GM18502 (cell line): ENCODE results near the gene THNSL1.
"Not testable (repeated sequence)": the region's sequence is repeated elsewhere in the genome, so short reads cannot be mapped to it uniquely, and the experiment has no call there.

Source experiments
- ATAC-seq: cut with Tn5 transposase; IDR thresholded peaks from one replicate; pipeline ENCODE4 v1.9.1; 2021; ENCODE audit warnings: mild to moderate bottlenecking; ENCODE audit not compliant: unreplicated experiment, poor library complexity

THNSL1 gene, protein sequence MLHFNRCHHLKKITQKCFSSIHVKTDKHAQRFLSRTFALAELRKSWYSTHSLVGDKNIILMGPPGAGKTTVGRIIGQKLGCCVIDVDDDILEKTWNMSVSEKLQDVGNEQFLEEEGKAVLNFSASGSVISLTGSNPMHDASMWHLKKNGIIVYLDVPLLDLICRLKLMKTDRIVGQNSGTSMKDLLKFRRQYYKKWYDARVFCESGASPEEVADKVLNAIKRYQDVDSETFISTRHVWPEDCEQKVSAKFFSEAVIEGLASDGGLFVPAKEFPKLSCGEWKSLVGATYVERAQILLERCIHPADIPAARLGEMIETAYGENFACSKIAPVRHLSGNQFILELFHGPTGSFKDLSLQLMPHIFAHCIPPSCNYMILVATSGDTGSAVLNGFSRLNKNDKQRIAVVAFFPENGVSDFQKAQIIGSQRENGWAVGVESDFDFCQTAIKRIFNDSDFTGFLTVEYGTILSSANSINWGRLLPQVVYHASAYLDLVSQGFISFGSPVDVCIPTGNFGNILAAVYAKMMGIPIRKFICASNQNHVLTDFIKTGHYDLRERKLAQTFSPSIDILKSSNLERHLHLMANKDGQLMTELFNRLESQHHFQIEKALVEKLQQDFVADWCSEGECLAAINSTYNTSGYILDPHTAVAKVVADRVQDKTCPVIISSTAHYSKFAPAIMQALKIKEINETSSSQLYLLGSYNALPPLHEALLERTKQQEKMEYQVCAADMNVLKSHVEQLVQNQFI

DNA sequence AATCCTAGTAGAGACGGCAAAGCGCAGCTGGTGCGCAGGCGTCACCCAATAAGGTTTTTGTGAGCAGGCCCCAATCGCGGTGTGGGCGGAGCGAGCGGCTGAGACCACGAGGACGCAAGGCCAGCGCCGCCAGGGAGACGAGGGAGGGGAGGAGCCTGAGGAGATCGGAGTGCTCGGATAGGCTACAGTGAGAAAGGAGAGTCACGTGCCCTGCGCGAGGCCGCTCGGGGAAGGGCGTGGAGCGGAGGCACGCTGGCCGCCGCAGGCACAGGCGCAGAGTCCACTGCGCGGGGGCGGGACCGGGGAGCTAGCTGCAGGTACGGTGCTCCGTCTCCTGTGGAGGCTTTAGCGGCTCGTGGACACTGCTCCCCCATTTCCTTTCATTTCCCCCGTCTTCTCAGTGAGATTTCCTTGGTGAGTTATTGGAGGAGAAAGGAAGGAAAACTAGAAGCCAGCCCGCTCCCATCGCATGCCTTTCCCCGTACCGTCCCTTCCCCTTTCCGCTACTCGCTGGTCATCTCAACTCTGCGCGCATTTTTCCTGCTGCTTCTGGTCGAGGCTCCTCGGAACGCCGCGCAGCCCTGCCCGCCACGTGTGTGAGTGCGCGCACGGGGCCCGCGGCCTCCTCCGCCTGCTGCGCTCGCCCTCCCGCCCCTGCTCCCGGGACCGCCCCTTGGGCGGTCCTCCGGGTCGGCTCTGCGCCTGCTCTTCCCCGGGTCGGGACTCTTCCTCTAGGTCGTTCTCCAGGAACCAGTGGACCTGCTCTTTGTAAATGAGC, at the start of gene THNSL1:
TSS of gene THNSL1 (plus strand) at position 237 of the 778 bp plus-strand sequence. CDS start 6,612 bp downstream, outside the sequence.
- ATAC-seq = peak; percentile 98

DNA sequence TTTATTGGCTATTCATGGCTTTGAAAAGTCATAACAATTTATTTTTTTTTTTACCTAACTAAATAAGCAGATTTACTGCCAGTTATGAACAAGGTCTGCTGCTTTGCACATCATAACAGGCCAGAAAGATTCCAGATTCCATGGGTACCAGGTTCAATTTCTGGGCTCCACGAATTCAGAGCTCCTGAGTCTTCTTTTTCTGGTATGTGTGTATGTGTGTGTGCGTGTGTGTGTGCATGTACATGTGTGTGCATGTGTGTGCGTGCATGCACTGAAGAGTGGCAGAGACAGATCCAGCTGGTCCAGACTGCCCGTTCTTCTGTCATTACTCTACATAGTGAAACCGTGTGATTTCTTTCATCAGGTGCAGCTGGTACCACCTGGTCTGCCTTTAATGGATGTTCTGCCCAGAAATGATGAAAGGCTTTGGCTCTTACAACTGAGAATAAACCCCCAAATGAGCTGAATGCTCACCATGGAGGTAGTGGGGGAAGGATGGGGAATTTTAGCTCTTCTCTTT, 49.4 kb upstream of the THNSL1 start:
- no peak for ATAC-seq

- no peak for ATAC-seq
These were observed 48.1 kb upstream of the THNSL1 start for GRCh38 chr10:24968349-24968748.

GRCh38 chr10:24968951-24969350, 47.5 kb upstream of the THNSL1 start:
- not testable (repeated sequence) for ATAC-seq

- no peak for ATAC-seq
These were observed 46.6 kb upstream of the THNSL1 start for GRCh38 chr10:24969841-24970281.

DNA sequence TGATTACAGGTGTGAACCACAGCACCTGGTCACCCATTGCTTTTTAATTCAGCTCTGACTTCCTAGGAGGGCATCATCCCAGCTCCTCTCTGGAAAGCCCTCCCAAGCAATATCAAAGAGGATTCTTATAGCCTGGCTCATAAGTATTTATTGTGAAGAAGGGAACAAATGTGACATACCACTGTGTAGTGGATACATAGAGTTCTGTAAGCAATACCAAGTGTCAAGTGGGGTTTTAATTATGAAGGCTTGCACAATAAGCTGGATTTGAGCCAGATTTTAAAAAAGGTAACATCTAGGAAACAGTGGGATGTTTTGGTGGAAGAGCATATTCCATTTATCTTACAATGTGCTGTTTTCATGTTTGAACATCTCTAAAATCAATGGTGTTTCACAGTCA, 45.0 kb upstream of the THNSL1 start:
- ATAC-seq = no peak

DNA sequence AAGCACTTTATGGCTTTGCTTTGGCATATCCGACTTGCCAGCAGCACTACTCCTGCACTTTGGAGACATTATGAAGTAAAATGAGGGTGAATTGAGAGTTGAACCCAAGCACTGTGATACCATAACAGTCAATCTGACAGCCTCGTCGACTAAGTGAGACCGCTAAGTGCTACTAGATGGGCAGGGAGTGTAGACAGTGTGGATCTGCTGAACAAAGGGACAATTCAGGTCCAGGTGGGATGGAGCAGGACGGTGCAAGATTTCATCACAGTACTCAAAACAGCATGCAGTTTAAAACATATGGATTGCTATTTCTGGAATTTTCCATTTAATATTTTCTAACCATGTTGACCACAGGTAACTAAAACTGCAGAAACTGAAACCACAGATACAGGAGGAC, 43.2 kb upstream of the THNSL1 start:
- no peak for ATAC-seq

DNA sequence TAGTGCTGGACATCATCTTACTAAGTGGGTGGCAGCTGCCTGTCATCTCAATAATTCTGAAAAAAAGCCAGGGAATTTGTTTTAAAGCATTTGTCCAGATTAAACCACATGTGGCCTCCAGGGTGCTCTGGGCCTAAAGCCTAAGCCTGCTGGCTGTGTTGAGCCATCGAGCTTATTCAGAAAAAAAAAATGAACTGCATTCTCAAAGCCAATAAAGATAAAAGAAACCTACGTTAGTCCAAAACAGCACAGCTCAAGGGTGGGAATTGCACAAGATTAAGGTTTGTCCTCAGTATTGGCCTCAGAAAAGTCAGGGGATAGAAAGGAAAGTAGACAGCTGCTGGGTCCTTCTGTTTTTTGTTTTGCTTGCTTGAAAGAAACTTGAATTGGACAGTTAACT, 41.4 kb upstream of the THNSL1 start:
- ATAC-seq = no peak

- no peak for ATAC-seq
These were observed 36.7 kb upstream of the THNSL1 start for GRCh38 chr10:24979685-24980084.

DNA sequence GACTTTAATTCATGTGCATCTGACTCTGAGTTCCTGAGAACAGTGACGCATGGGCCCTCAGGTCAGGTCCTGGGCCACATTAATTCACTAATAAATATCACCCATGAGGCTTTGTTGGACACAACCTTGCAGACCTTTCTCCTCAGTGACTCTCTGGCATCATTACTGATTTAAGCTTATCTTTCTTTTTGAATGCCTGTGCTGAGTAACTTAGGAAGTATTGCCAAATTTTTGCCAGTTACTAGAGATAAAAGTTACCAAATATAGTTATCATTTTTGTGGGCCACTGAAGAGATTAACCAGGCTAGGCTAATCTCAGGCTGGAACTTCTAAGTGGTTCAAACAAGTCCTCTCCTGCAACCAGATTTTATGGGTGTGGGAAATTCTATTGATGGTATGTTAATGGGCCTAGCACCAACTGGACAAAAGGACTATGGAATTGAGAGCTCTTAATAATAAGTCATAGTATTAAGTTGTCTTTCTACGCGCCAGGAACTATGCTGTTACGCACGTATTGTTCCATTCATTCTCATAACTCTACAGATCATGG, 35.2 kb upstream of the THNSL1 start:
- no peak for ATAC-seq

- no peak for ATAC-seq
These were observed 33.9 kb upstream of the THNSL1 start for GRCh38 chr10:24982319-24983112.

DNA sequence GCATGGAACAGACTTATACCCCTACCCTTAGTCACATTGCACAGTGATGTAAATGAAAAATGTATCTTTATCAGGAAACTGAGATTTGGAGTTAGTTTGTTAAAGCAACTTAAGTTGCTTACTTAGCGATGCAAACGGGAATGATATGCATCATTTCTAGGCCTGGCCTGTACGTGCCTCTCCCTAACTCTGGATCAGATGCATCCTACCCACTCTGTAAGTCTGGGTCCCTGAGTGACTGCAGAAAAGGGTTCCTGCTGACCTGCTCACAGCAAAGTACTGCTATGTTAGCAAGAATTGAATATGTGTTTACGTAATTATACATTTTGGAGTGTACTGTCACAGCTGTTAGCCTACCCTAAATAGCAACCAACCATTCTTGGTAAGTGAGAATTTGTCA, 33.3 kb upstream of the THNSL1 start:
- ATAC-seq = no peak

DNA sequence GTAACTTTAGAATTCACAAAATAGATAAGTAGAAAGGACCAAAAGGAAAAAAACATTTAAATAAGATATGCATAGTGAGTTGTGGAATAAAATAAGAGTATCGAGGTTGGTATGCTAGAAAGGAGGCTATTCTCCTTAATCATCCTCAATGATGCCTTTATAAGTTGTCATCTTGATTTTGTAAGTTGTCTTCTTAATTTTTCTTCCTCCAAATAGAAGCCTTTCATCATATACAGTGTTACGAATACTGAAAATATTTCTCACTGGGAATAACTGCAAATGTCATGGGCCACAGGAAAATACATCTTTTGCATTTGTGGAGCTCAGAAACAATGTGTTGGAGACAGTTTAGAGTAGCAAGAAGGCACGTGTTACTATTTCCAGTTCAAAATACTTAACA, 32.5 kb upstream of the THNSL1 start:
- ATAC-seq = no peak

GRCh38 chr10:24984906-24985305, 31.5 kb upstream of the THNSL1 start:
- ATAC-seq = no peak

- ATAC-seq = no peak
These were observed 27.4 kb upstream of the THNSL1 start for GRCh38 chr10:24988831-24989640.

- no peak for ATAC-seq
These were observed 26.5 kb upstream of the THNSL1 start for GRCh38 chr10:24989867-24990266.

DNA sequence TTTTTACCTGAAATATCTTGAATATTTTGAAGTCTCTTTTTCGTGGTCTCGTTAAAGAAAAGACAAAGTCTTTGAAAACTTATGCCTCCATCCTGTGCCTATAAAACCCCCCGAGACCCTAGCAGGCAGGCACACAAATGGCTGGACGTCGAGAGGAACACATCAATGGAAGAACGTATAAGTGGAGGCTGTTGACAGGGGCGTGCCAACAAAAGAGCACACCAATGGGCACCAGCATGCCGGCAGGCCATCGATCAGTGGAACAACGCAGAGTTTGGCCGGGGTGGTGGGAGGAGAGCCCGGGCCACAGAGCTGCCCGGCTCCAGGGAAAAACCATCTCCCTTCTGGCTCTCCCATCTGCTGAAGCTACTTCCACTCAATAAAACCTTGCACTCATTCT, 25.1 kb upstream of the THNSL1 start:
- no peak for ATAC-seq

GRCh38 chr10:24992512-24993133, 23.8 kb upstream of the THNSL1 start:
- ATAC-seq = no peak
